Liver (tissue), 3 donors: Measurements from ENCODE around the gene HCRTR1.

Experiments
- EGR1 ChIP-seq, 2 donors: IDR thresholded peaks; 2 replicates each; pipeline ENCODE4 v1.6.1; 2016 to 2018; ENCODE audit warnings: antibody characterized with exemption in 2 of 2, low read depth in 2 of 2
- FOXA1 ChIP-seq: IDR thresholded peaks from 2 replicates; pipeline ENCODE4 v1.6.1; 2016; ENCODE audit warnings: antibody characterized with exemption
- GABPA ChIP-seq, 2 donors: IDR thresholded peaks in 1 of 2; conservative IDR thresholded peaks in 1 of 2; 2 replicates each; pipeline ENCODE4 v1.6.1; 2016; ENCODE audit warnings: antibody characterized with exemption in 2 of 2, mild to moderate bottlenecking in 1 of 2, moderate library complexity in 1 of 2
- RAD21 ChIP-seq, 2 donors: IDR thresholded peaks; 2 replicates each; pipeline ENCODE4 v1.6.1; 2016; ENCODE audit warnings: antibody characterized with exemption in 2 of 2, mild to moderate bottlenecking in 2 of 2
- REST ChIP-seq: IDR thresholded peaks from 2 replicates; pipeline ENCODE4 v1.6.1; 2016; ENCODE audit warnings: antibody characterized with exemption, mild to moderate bottlenecking
- RXRA ChIP-seq, 2 donors: IDR thresholded peaks; 2 replicates each; pipeline ENCODE4 v1.6.1; 2017 to 2018; ENCODE audit warnings: antibody characterized with exemption in 2 of 2, mild to moderate bottlenecking in 1 of 2
- TAF1 ChIP-seq: conservative IDR thresholded peaks from 2 replicates; pipeline ENCODE4 v1.6.1; 2016; ENCODE audit warnings: antibody characterized with exemption, mild to moderate bottlenecking
- TF ChIP-seq, protein P1 (sequence below): fragments of 150-350 bp; IDR thresholded peaks from 2 replicates; pipeline ENCODE4 v1.5.1; 2017; ENCODE audit warnings: improper control_type of control experiment, low read depth, low read length; ENCODE audit not compliant: missing input control
- TF ChIP-seq, protein P2 (sequence below): IDR thresholded peaks from 2 replicates; pipeline ENCODE4 v1.6.1; 2016; ENCODE audit warnings: antibody characterized with exemption
- donor health status: healthy.
- donor health status: healthy.

DNA sequence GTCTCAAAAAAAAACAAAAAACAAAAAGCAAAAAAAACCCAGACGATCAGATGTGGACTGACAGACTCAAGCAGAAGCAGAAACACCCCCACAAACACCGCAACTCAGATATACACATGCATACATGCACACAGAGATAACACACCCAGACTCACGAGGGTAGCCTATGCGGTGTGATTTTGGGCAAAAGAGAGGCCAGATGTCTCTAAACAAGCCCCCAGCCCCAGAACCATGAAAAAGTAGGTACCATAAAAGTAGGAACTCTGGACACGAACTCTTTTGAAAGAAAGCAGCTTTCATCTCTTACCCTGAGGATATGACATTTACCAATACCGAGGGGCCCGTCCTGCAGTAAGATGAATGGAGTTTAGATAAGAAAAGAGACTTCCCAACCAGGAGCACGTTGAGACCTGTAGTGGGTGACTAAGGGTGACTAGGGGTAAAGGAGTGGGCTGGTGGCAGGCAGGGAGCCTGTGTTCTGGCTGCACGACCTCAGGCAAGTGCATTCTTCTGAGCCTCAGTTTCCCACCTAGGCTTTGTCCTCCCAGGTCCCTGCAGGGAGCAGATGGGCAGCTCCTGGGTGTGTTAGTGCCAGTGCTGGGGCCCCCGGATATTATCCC is 42.6 kb upstream of the HCRTR1 start:
- TF ChIP-seq, protein P1, sequence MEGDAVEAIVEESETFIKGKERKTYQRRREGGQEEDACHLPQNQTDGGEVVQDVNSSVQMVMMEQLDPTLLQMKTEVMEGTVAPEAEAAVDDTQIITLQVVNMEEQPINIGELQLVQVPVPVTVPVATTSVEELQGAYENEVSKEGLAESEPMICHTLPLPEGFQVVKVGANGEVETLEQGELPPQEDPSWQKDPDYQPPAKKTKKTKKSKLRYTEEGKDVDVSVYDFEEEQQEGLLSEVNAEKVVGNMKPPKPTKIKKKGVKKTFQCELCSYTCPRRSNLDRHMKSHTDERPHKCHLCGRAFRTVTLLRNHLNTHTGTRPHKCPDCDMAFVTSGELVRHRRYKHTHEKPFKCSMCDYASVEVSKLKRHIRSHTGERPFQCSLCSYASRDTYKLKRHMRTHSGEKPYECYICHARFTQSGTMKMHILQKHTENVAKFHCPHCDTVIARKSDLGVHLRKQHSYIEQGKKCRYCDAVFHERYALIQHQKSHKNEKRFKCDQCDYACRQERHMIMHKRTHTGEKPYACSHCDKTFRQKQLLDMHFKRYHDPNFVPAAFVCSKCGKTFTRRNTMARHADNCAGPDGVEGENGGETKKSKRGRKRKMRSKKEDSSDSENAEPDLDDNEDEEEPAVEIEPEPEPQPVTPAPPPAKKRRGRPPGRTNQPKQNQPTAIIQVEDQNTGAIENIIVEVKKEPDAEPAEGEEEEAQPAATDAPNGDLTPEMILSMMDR, result no peak
- TF ChIP-seq, protein P2, sequence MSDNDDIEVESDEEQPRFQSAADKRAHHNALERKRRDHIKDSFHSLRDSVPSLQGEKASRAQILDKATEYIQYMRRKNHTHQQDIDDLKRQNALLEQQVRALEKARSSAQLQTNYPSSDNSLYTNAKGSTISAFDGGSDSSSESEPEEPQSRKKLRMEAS, result no peak
- TF ChIP-seq TAF1 (no peak), RAD21 (IDR thresholded peaks at IDR 0.05) (no peak), FOXA1 (no peak), GABPA (IDR thresholded peaks at IDR 0.05 in 1 of 2, conservative IDR thresholded peaks at IDR 0.05 in 1 of 2) (no peak), REST (no peak), EGR1 (IDR thresholded peaks at IDR 0.05; ENCODE audit: low read depth in 2 of 2) (no peak), RXRA (IDR thresholded peaks at IDR 0.05) (no peak)
